ENCODE measurements around the gene ZNF132.

Gene ZNF132

GRCh38 chr19:58388175-58388526, 51.8 kb downstream of the ZNF132 start:
- peak overlapping the region; percentile 92 for H3K4me3 Mint-ChIP-seq
- H3K4me1 Mint-ChIP-seq: peaks cover 38% of the 10 kb centered on the region
- no peak for DNase-seq (ENCODE audit: low spot score in 2 of 2)
- peak overlapping the region; percentile 96 for H3K27ac Mint-ChIP-seq
- peaks cover 77% of the 10 kb centered on the region for H3K36me3 Mint-ChIP-seq
- ATAC-seq: no peak
- H3K9me3 Mint-ChIP-seq: no peaks in the 10 kb centered on the region

GRCh38 chr19:58387338-58388174, 52.4 kb downstream of the ZNF132 start:
- H3K36me3 Mint-ChIP-seq: peaks cover 71% of the 10 kb centered on the region

GRCh38 chr19:58386576-58387337, 53.2 kb downstream of the ZNF132 start, which contains the start of gene RPS5:
Gene RPS5, plus strand, starts transcription at chr19:58387269. Its CDS starts 869 bp downstream, at chr19:58388138.
- peak within 1 kb of the TSS; percentile 92 for H3K4me3 Mint-ChIP-seq
- peak; percentile 96 for ATAC-seq
- H3K4me1 Mint-ChIP-seq: peaks cover 39% of the 10 kb centered on the region
- peaks cover 63% of the 10 kb centered on the region for H3K36me3 Mint-ChIP-seq
- peak; percentile 81 to 96 for DNase-seq (ENCODE audit: low spot score in 2 of 2)
- peak within 1 kb of the TSS; percentile 96 for H3K27ac Mint-ChIP-seq
- no peaks in the 10 kb centered on the region for H3K9me3 Mint-ChIP-seq

More at GRCh38 chr19:58387338-58388174, 52.4 kb downstream of the ZNF132 start:
- peaks cover 33% of the 10 kb centered on the region for H3K4me1 Mint-ChIP-seq
- DNase-seq (ENCODE audit: low spot score in 2 of 2) (no peak), ATAC-seq (no peak)
- H3K27ac Mint-ChIP-seq: peak overlapping the region; percentile 96
- peak overlapping the region; percentile 92 for H3K4me3 Mint-ChIP-seq
- H3K9me3 Mint-ChIP-seq: no peaks in the 10 kb centered on the region

GRCh38 chr19:58385891-58386575, 53.9 kb downstream of the ZNF132 start:
- H3K27ac Mint-ChIP-seq: peak overlapping the region; percentile 96
- peak overlapping the region; percentile 92 for H3K4me3 Mint-ChIP-seq
- DNase-seq (ENCODE audit: low spot score in 2 of 2) (no peak), ATAC-seq (no peak)
- peaks cover 60% of the 10 kb centered on the region for H3K36me3 Mint-ChIP-seq
- H3K4me1 Mint-ChIP-seq: peaks cover 44% of the 10 kb centered on the region
- no peaks in the 10 kb centered on the region for H3K9me3 Mint-ChIP-seq

GRCh38 chr19:58385313-58385890, 54.6 kb downstream of the ZNF132 start:
- peak overlapping the region; percentile 96 for H3K27ac Mint-ChIP-seq
- H3K4me3 Mint-ChIP-seq: peak overlapping the region; percentile 92
- H3K9me3 Mint-ChIP-seq: no peaks in the 10 kb centered on the region
- H3K4me1 Mint-ChIP-seq: peaks cover 47% of the 10 kb centered on the region
- peaks cover 60% of the 10 kb centered on the region for H3K36me3 Mint-ChIP-seq
- peak in 1 of 2 donors; percentile 62 for DNase-seq (ENCODE audit: low spot score in 2 of 2)
- no peak for ATAC-seq

- Mint-ChIP-seq H3K36me3 (peaks cover 44% of the 10 kb centered on the region), H3K9me3 (no peaks in the 10 kb centered on the region), H3K27ac (no peak overlapping the region), H3K4me3 (peak overlapping the region; percentile 85), H3K4me1 (peaks cover 45% of the 10 kb centered on the region)
- ATAC-seq (no peak), DNase-seq (ENCODE audit: low spot score in 2 of 2) (no peak)
Measured at GRCh38 chr19:58382997-58383603, 56.9 kb downstream of the ZNF132 start.
